ENCODE results near the gene SH3RF3.

SH3RF3 gene

GRCh38 chr2:109313343-109313742 is 184.3 kb downstream of the SH3RF3 start:
- no peak for DNase-seq (ENCODE audit: low read depth)

GRCh38 chr2:109316091-109316490 is 187.1 kb downstream of the SH3RF3 start:
- no peak for DNase-seq (ENCODE audit: low read depth)

GRCh38 chr2:109317471-109318095 is 188.6 kb downstream of the SH3RF3 start:
- DNase-seq (ENCODE audit: low read depth), result no peak

GRCh38 chr2:109318150-109318948 is 189.3 kb downstream of the SH3RF3 start:
- peak; percentile 93 for DNase-seq (ENCODE audit: low read depth)

GRCh38 chr2:109318949-109319342 is 189.9 kb downstream of the SH3RF3 start:
- no peak for DNase-seq (ENCODE audit: low read depth)

GRCh38 chr2:109320195-109320922 is 191.4 kb downstream of the SH3RF3 start:
- DNase-seq (ENCODE audit: low read depth), result no peak

GRCh38 chr2:109321570-109321969 is 192.6 kb downstream of the SH3RF3 start:
- no peak for DNase-seq (ENCODE audit: low read depth)

- DNase-seq (ENCODE audit: low read depth), result peak; percentile 96
Measured at GRCh38 chr2:109322111-109322510, 193.1 kb downstream of the SH3RF3 start.

GRCh38 chr2:109322641-109323040 is 193.6 kb downstream of the SH3RF3 start:
- DNase-seq (ENCODE audit: low read depth), result no peak

- peak; percentile 99 for DNase-seq (ENCODE audit: low read depth)
Measured at GRCh38 chr2:109324861-109325260, 195.9 kb downstream of the SH3RF3 start.

GRCh38 chr2:109325570-109325969 is 196.6 kb downstream of the SH3RF3 start:
- no peak for DNase-seq (ENCODE audit: low read depth)

GRCh38 chr2:109326306-109326705 is 197.3 kb downstream of the SH3RF3 start:
- DNase-seq (ENCODE audit: low read depth), result no peak

- DNase-seq (ENCODE audit: low read depth), result no peak
Measured at GRCh38 chr2:109330056-109330455, 201.1 kb downstream of the SH3RF3 start.

- no peak for DNase-seq (ENCODE audit: low read depth)
Measured at GRCh38 chr2:109331081-109331480, 202.1 kb downstream of the SH3RF3 start.

GRCh38 chr2:109331896-109332848 is 203.2 kb downstream of the SH3RF3 start:
- DNase-seq (ENCODE audit: low read depth), result peak; percentile 79

GRCh38 chr2:109332880-109333279 is 203.9 kb downstream of the SH3RF3 start:
- DNase-seq (ENCODE audit: low read depth), result no peak

GRCh38 chr2:109333414-109334210 is 204.6 kb downstream of the SH3RF3 start:
- DNase-seq (ENCODE audit: low read depth), result no peak

GRCh38 chr2:109335631-109336176 is 206.7 kb downstream of the SH3RF3 start:
- DNase-seq (ENCODE audit: low read depth), result no peak

- DNase-seq (ENCODE audit: low read depth), result no peak
Measured at GRCh38 chr2:109336296-109336695, 207.3 kb downstream of the SH3RF3 start.

- no peak for DNase-seq (ENCODE audit: low read depth)
Measured at GRCh38 chr2:109337221-109337620, 208.2 kb downstream of the SH3RF3 start.

- DNase-seq (ENCODE audit: low read depth), result no peak
Measured at GRCh38 chr2:109339519-109339966, 210.5 kb downstream of the SH3RF3 start.

Measured in stromal cell of bone marrow (primary cell).